Measurements from ENCODE around the gene C11orf52.

GRCh38 chr11:111930472-111930871 is 11.8 kb downstream of the C11orf52 start:
- TF ChIP-seq CTCF (IDR thresholded peaks at IDR 0.05 in 8 of 11, conservative IDR thresholded peaks at IDR 0.05 in 3 of 11) (no peak), POLR2A (IDR thresholded peaks at IDR 0.05) (no peak), POLR2AphosphoS5 (IDR thresholded peaks at IDR 0.05) (no peak)

Measured in spleen (tissue), 7 donors.